HG03565 (cell line): Measurements from ENCODE around the gene SLC5A2.
"Not testable (repeated sequence)": the region's sequence is repeated elsewhere in the genome, so short reads cannot be mapped to it uniquely, and the experiment has no call there.

Experiments used
- ATAC-seq: cut with Tn5 transposase; IDR thresholded peaks from one replicate; pipeline ENCODE4 v1.9.1; 2021; ENCODE audit warnings: mild to moderate bottlenecking, moderate library complexity; ENCODE audit not compliant: unreplicated experiment

The SLC5A2 gene

GRCh38 chr16:31525113-31525512 is 42.2 kb downstream of the SLC5A2 start:
- no peak for ATAC-seq

GRCh38 chr16:31527734-31528274 is 44.9 kb downstream of the SLC5A2 start, which contains the start of gene AHSP:
Gene AHSP (plus strand): TSS chr16:31527900. CDS start chr16:31528140, 240 bp downstream.
- ATAC-seq: no peak

GRCh38 chr16:31528523-31529107 is 45.7 kb downstream of the SLC5A2 start:
- no peak for ATAC-seq

- ATAC-seq: no peak
These were observed 46.4 kb downstream of the SLC5A2 start for GRCh38 chr16:31529108-31529936.

GRCh38 chr16:31529937-31530312 is 47.0 kb downstream of the SLC5A2 start:
- no peak for ATAC-seq

- ATAC-seq: no peak
These were observed 47.5 kb downstream of the SLC5A2 start for GRCh38 chr16:31530405-31530804.

- no peak for ATAC-seq
These were observed 48.2 kb downstream of the SLC5A2 start for GRCh38 chr16:31531096-31531495.

- ATAC-seq: no peak
These were observed 49.2 kb downstream of the SLC5A2 start for GRCh38 chr16:31532120-31532519.

GRCh38 chr16:31532896-31533295 is 50.0 kb downstream of the SLC5A2 start:
- ATAC-seq: no peak

- ATAC-seq: no peak
These were observed 52.8 kb downstream of the SLC5A2 start for GRCh38 chr16:31535737-31536136.

- no peak for ATAC-seq
These were observed 54.0 kb downstream of the SLC5A2 start for GRCh38 chr16:31536804-31537361.

- no peak for ATAC-seq
These were observed 54.7 kb downstream of the SLC5A2 start for GRCh38 chr16:31537362-31538242.

- ATAC-seq: not testable (repeated sequence)
These were observed 55.3 kb downstream of the SLC5A2 start for GRCh38 chr16:31538243-31538598.

- not testable (repeated sequence) for ATAC-seq
These were observed 56.8 kb downstream of the SLC5A2 start for GRCh38 chr16:31539762-31540161.
